ENCODE data around the gene OARD1. TPM values are rescaled to one million over a fixed set of nuclear protein-coding genes. Genes with fewer than 3 reads are reported as not detected.
A peak's percentile ranks its signal among the peaks of the same experiment; 100 is the strongest.
"Not testable (repeated sequence)": the region's sequence is repeated elsewhere in the genome, so short reads cannot be mapped to it uniquely, and the experiment has no call there.

OARD1 gene, protein sequence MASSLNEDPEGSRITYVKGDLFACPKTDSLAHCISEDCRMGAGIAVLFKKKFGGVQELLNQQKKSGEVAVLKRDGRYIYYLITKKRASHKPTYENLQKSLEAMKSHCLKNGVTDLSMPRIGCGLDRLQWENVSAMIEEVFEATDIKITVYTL
- total RNA-seq, result 10 to 100 TPM; 23.6 to 31.7 (median 25.4) TPM

DNA sequence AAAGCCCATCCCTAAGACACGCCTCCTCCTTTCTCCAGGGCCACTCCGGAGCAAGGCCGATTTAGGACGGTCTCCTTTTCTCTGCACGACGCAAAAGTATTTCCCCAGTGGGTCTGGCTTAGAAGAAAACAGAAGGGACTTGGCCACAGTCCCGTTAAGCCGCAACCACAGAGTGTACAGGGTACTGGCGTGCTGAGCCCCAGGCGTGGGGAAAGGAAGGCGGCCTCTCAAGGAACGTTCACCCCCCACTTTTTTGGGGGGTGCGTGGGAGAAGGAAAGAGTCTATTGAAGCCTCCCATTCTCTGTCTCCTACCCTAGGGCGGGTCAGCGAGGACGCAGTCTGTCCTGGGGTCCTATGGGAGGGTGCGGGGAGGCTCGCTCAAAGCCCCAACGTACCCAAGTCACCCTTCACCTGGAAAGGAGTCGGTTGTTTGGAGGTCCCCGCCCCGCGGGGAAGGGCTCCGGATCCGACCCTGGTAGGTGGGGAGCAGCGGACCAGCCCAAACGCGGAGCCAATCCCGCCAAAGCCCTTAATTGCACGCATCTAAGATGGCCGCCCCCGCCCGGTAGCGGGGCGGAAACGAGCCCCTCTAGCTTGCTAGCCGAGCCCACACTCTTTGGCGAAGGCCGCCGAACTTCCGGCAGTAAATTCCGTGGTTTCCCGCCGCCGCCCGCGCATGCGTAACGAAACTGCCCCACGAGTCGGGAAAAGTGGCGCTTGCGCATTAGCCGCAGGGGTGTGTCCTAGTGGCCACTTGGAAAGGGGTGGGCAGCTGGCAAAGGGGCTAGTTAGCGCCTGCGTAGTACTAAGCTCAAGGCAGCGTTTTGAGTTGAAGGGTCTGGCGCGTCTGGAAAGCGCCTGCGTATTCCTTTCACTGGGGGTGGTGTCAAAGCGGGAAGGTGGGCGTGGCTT is at the start of gene OARD1:
OARD1 (minus strand) TSS at position 434 of the 913 bp plus-strand sequence. CDS start 722 bp downstream, outside the sequence.
- 0 to 1% methylated on average over 15 to 33 of the region's 63 CpGs for WGBS, 2 donors
- TF ChIP-seq POLR2A (IDR thresholded peaks at IDR 0.05), result peak; percentile 51 to 89
- TF ChIP-seq, protein P1, sequence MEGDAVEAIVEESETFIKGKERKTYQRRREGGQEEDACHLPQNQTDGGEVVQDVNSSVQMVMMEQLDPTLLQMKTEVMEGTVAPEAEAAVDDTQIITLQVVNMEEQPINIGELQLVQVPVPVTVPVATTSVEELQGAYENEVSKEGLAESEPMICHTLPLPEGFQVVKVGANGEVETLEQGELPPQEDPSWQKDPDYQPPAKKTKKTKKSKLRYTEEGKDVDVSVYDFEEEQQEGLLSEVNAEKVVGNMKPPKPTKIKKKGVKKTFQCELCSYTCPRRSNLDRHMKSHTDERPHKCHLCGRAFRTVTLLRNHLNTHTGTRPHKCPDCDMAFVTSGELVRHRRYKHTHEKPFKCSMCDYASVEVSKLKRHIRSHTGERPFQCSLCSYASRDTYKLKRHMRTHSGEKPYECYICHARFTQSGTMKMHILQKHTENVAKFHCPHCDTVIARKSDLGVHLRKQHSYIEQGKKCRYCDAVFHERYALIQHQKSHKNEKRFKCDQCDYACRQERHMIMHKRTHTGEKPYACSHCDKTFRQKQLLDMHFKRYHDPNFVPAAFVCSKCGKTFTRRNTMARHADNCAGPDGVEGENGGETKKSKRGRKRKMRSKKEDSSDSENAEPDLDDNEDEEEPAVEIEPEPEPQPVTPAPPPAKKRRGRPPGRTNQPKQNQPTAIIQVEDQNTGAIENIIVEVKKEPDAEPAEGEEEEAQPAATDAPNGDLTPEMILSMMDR (IDR thresholded peaks at IDR 0.05), result no peak
- peak; percentile 99 to 100 for DNase-seq
- Histone ChIP-seq H3K4me1 (peaks cover 33% of the 10 kb centered on the region in 2 donors), H3K4me3 (replicated peaks in 1 of 3) (peak within 1 kb of the TSS; percentile 69 to 82 (median 81)), H3K9me3 (no peaks in the 10 kb centered on the region), H3K27me3 (no peaks in the 10 kb centered on the region), H3K27ac (peak within 1 kb of the TSS; percentile 95 to 100 (median 99)), H3K36me3 (no peaks in the 10 kb centered on the region)
- intact Hi-C loops (cut with DNase I), result no loop called here

GRCh38 chr6:41120058-41120457 is 47.9 kb upstream of the OARD1 start:
- intact Hi-C loops (cut with DNase I), result no loop called here
- Histone ChIP-seq H3K27ac (no peak overlapping the region), H3K27me3 (no peaks in the 10 kb centered on the region), H3K36me3 (peaks cover 0 to 4% of the 10 kb centered on the region in 2 donors), H3K4me3 (replicated peaks in 1 of 3) (no peak overlapping the region), H3K4me1 (peaks cover 0 to 19% of the 10 kb centered on the region in 2 donors), H3K9me3 (no peaks in the 10 kb centered on the region)
- no peak for TF ChIP-seq POLR2A (IDR thresholded peaks at IDR 0.05)
- TF ChIP-seq, protein P1 (IDR thresholded peaks at IDR 0.05), result no peak
- no peak for DNase-seq
- WGBS, 2 donors, result 100% methylated on average over 1 of the region's 1 CpG

- intact Hi-C loops (cut with DNase I), result no loop called here
- Histone ChIP-seq H3K4me3 (replicated peaks in 1 of 3) (no peak overlapping the region), H3K27me3 (no peaks in the 10 kb centered on the region), H3K9me3 (no peaks in the 10 kb centered on the region), H3K36me3 (peaks cover 0 to 1% of the 10 kb centered on the region in 2 donors), H3K4me1 (peaks cover 0 to 20% of the 10 kb centered on the region in 2 donors), H3K27ac (no peak overlapping the region)
- WGBS, 2 donors, result 77 to 80% methylated on average over 1 of the region's 1 CpG
- no peak for DNase-seq
- TF ChIP-seq POLR2A (IDR thresholded peaks at IDR 0.05), result no peak
- TF ChIP-seq, protein P1 (IDR thresholded peaks at IDR 0.05), result no peak
These were observed 47.4 kb upstream of the OARD1 start for GRCh38 chr6:41119508-41119907.

DNA sequence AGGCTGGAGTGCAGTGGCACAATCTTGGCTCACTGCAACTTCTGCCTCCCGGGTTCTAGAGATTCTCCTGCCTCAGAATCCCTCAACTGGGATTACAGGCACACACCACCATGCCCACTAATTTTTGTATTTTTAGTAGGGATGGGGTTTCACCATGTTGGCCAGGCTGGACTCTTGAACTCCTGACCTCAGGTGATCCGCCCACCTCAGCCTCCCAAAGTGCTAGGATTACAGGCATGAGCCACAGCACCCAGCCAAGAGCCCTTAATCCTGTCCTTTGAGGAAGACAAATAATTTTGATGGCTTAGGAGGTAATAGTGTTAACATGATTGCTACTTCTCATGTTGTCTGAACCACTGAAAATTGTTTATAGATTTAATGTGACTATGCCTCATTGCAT is 42.9 kb upstream of the OARD1 start:
- peaks cover 0 to 11% of the 10 kb centered on the region in 2 donors for H3K4me1 ChIP-seq
- H3K27me3 ChIP-seq; H3K36me3 ChIP-seq; H3K9me3 ChIP-seq; H3K4me3 ChIP-seq (replicated peaks in 1 of 3); H3K27ac ChIP-seq; intact Hi-C loops (cut with DNase I); DNase-seq: not testable (repeated sequence)
- 50 to 78% methylated on average over 2 of the region's 2 CpGs for WGBS, 2 donors

- WGBS, 2 donors, result 66 to 88% methylated on average over 3 of the region's 3 CpGs
- no peak overlapping the region for H3K4me3 ChIP-seq (replicated peaks in 1 of 3)
- no peaks in the 10 kb centered on the region for H3K9me3 ChIP-seq
- H3K27me3 ChIP-seq, result no peaks in the 10 kb centered on the region
- H3K36me3 ChIP-seq, result peaks cover 0 to 3% of the 10 kb centered on the region in 2 donors
- no peak for DNase-seq
- no peak overlapping the region for H3K27ac ChIP-seq
- intact Hi-C loops (cut with DNase I), result no loop called here
- H3K4me1 ChIP-seq, result peaks cover 0 to 11% of the 10 kb centered on the region in 2 donors
- no peak for TF ChIP-seq POLR2A (IDR thresholded peaks at IDR 0.05)
- TF ChIP-seq, protein P1 (IDR thresholded peaks at IDR 0.05), result no peak
These were observed 38.9 kb upstream of the OARD1 start for GRCh38 chr6:41111017-41111416.
